ENCODE data around the gene SCN5A.

GRCh38 chr3:38613426-38613825, 36.1 kb downstream of the SCN5A start:
- TF ChIP-seq POLR2A (IDR thresholded peaks at IDR 0.05) (no peak), CTCF (IDR thresholded peaks at IDR 0.05) (no peak)
